ENCODE data around the gene YAE1.
"Not testable (repeated sequence)": the region's sequence is repeated elsewhere in the genome, so short reads cannot be mapped to it uniquely, and the experiment has no call there.

- TF ChIP-seq EZH2 (IDR thresholded peaks at IDR 0.05; ENCODE audit: low read depth, unreplicated experiment); POLR2AphosphoS5 (IDR thresholded peaks at IDR 0.05; ENCODE audit: low read depth); CTCF (conservative IDR thresholded peaks at IDR 0.05; ENCODE audit: low read depth in 2 of 2); EZH2phosphoT487 (IDR thresholded peaks at IDR 0.05; ENCODE audit: unreplicated experiment): not testable (repeated sequence)
These were observed 21.4 kb upstream of the YAE1 start for GRCh38 chr7:39544774-39545173.

Data from GM23338 (cell line).